ENCODE data around the gene KIAA0930. TPM values are rescaled to one million over a fixed set of nuclear protein-coding genes. Genes with fewer than 3 reads are reported as not detected.

The KIAA0930 gene
- total RNA-seq, 1 donor from 2014 or later, result 18.6 TPM

DNA sequence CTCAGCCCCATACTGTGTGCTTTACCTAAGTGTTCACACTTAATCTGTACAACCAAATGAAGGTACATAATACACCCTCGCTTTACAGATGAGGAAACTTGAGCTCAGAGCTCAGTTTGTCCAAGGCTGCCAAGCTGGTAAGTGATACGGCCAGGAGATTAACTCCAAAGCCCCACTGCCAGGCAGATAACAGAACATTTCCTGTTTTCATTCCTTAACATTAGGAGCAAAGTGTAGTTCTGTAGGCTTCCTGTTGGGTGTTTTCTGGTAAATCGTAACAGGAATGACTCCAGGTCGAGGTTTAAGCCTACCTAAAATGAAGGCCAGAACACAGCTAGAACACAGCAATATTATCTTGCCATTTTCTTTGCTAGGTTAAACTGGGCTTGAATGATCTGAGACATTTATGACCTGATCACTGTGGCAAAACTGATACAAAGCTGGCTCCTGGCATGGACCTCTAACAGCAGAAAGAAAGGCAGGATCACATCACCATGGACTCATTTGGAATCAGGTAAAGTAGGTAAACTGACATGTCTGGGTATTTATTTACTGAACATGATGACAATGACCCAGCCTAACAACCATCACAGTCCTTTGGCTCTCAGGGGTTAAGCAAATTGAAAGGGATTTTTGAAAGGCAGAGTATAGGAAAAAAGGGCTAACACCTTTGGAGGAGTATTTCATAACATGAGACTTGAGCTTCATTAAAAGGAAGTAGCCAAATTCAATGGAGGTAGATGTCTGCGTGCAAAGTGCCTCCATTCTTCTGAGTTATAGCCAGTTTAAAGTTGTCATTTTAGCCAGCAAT lies 80.8 kb downstream of the KIAA0930 start:
- intact Hi-C loops (cut with micrococcal nuclease), result no loop called here
- peak overlapping the region; percentile 7 for H3K27ac ChIP-seq (replicated peaks)
- peaks cover 31% of the 10 kb centered on the region for H3K4me1 ChIP-seq
- H3K9me3 ChIP-seq (replicated peaks), result no peaks in the 10 kb centered on the region
- H3K36me3 ChIP-seq, result peaks cover 17% of the 10 kb centered on the region
- no peaks in the 10 kb centered on the region for H3K27me3 ChIP-seq (ENCODE audit: low read depth)
- H3K4me3 ChIP-seq, result no peak overlapping the region
- TF ChIP-seq, protein P1, sequence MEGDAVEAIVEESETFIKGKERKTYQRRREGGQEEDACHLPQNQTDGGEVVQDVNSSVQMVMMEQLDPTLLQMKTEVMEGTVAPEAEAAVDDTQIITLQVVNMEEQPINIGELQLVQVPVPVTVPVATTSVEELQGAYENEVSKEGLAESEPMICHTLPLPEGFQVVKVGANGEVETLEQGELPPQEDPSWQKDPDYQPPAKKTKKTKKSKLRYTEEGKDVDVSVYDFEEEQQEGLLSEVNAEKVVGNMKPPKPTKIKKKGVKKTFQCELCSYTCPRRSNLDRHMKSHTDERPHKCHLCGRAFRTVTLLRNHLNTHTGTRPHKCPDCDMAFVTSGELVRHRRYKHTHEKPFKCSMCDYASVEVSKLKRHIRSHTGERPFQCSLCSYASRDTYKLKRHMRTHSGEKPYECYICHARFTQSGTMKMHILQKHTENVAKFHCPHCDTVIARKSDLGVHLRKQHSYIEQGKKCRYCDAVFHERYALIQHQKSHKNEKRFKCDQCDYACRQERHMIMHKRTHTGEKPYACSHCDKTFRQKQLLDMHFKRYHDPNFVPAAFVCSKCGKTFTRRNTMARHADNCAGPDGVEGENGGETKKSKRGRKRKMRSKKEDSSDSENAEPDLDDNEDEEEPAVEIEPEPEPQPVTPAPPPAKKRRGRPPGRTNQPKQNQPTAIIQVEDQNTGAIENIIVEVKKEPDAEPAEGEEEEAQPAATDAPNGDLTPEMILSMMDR (IDR thresholded peaks at IDR 0.05; ENCODE audit: borderline replicate concordance), result no peak
- DNase-seq, result no peak

DNA sequence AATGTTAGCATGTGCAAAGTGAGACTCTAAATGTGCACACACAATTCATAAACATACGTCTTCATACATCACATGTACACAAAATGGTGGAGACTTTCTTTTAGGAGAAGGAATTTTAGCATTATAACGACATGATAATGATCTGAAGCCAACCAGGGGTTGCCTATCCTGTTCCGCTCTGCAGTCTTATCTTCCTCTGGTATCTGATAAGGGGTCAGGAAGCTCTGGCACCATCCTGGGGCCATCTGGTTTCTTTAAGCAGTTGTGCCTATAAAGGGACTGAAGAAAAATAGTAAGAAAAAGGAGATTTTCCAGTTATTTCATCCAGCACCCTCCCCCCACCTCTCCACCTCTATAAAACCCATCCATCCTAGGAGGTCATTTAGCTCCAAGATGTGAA lies 82.8 kb downstream of the KIAA0930 start:
- Histone ChIP-seq H3K9me3 (replicated peaks) (no peaks in the 10 kb centered on the region), H3K4me1 (peaks cover 14% of the 10 kb centered on the region), H3K27me3 (ENCODE audit: low read depth) (no peaks in the 10 kb centered on the region), H3K27ac (replicated peaks) (no peak overlapping the region), H3K4me3 (no peak overlapping the region), H3K36me3 (peaks cover 17% of the 10 kb centered on the region)
- TF ChIP-seq, protein P1 (IDR thresholded peaks at IDR 0.05; ENCODE audit: borderline replicate concordance), result no peak
- intact Hi-C loops (cut with micrococcal nuclease), result no loop called here
- no peak for DNase-seq

DNA sequence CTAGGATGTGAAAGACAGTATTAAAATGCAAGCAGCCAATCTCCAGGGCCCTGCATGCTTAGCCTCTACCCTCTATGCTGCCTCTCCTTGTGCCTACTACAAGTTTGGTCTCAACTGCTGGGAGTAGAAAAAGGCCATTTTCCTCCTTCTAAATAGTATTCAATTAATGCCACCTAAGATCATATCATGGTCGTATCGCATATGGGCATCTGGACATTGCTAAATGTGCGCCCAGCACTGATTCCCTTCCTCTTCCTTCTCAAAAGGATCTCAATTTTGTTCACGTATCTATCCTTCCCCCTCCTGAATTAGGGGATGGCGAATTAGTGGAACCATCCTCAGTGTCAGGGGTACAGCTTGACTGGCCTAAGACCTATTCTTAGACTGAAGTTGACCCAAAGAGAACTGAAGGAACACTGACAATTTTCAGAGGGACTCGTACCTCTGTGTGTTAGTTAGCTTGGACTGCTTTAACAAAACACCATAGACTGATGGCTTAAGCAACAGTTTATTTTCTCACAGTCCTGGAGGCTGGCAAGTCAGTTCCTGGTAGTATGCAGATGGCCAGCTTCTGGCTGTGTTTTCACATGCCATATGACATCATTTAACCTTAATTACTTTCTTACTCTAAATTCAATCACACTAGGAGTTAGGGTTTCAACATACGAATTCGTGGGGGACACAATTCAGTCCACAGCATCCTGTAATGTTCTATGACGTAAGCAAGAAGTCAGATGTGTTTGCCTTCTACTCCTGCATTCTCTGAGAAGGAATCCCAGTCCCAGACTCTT lies 85.4 kb downstream of the KIAA0930 start:
- no peaks in the 10 kb centered on the region for H3K27me3 ChIP-seq (ENCODE audit: low read depth)
- peaks cover 17% of the 10 kb centered on the region for H3K36me3 ChIP-seq
- no peak for DNase-seq
- no peaks in the 10 kb centered on the region for H3K9me3 ChIP-seq (replicated peaks)
- no peak overlapping the region for H3K4me3 ChIP-seq
- TF ChIP-seq, protein P1 (IDR thresholded peaks at IDR 0.05; ENCODE audit: borderline replicate concordance), result no peak
- intact Hi-C loops (cut with micrococcal nuclease), result no loop called here
- H3K4me1 ChIP-seq, result peaks cover 7% of the 10 kb centered on the region
- H3K27ac ChIP-seq (replicated peaks), result no peak overlapping the region

DNA sequence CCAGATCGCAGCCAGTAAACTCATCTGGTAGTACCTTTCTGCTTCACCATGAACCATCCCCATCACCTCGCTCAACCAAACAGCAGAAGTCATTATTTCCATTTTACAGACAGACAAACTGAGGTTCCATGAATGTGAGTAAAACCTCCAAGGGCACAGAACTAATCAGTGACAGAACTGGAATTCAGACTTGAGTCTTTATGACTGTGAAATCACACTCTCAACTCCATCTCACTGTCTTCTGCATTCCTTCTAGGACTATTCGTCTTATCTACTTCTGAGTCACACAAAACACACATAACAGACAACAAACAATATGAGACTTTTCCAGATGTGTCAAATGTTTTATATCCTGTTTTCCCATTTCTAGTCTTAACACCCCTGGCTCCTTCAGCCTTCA lies 86.3 kb downstream of the KIAA0930 start:
- Histone ChIP-seq H3K27me3 (ENCODE audit: low read depth) (no peaks in the 10 kb centered on the region), H3K27ac (replicated peaks) (no peak overlapping the region), H3K9me3 (replicated peaks) (no peaks in the 10 kb centered on the region), H3K36me3 (peaks cover 17% of the 10 kb centered on the region), H3K4me3 (no peak overlapping the region), H3K4me1 (peaks cover under 1% of the 10 kb centered on the region)
- intact Hi-C loops (cut with micrococcal nuclease), result no loop called here
- TF ChIP-seq, protein P1 (IDR thresholded peaks at IDR 0.05; ENCODE audit: borderline replicate concordance), result no peak
- no peak for DNase-seq

DNA sequence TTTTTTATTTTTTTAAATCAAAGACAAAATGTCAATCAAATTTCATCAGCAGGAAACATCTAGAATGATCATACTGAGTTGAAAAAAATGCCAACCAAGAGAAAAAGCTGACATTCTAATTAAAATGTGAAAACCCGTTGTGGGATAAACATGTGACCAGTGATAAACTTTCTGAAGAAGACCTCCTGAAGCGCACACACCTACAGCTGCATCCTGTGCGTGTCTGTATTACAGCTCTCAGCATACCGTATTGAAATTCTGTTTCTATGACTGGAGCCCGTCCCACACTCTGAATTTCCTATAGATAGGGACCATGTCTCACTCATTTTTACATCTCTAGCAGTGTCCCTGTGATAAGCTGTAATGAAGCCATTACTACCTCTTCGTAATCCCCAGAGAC lies 89.2 kb downstream of the KIAA0930 start:
- Histone ChIP-seq H3K4me3 (no peak overlapping the region), H3K4me1 (no peaks in the 10 kb centered on the region), H3K9me3 (replicated peaks) (no peaks in the 10 kb centered on the region), H3K27ac (replicated peaks) (no peak overlapping the region), H3K27me3 (ENCODE audit: low read depth) (no peaks in the 10 kb centered on the region), H3K36me3 (peaks cover 5% of the 10 kb centered on the region)
- no peak for DNase-seq
- TF ChIP-seq, protein P1 (IDR thresholded peaks at IDR 0.05; ENCODE audit: borderline replicate concordance), result no peak
- intact Hi-C loops (cut with micrococcal nuclease), result no loop called here
